SU-DHL-6 (cell line): ENCODE measurements around the gene INPP1.

ENCODE experiments used
- H2AFZ ChIP-seq: fragments of 200-600 bp; sonication (generic); 2 replicates; pipeline ENCODE4 v1.6.1; 2014; ENCODE audit warnings: low read depth, mild to moderate bottlenecking, moderate library complexity, mixed read lengths, antibody characterized with exemption, low read length; ENCODE audit not compliant: severe bottlenecking
- H3F3A ChIP-seq: fragments of 200-600 bp; shearing (Covaris generic); 2 replicates; pipeline ENCODE4 v1.6.0; 2016; ENCODE audit warnings: antibody characterized with exemption, mild to moderate bottlenecking; ENCODE audit not compliant: insufficient read depth
- H3K27ac ChIP-seq: fragments of 200-600 bp; sonication (generic); 2 replicates; pipeline ENCODE4 v1.5.1; 2016; ENCODE audit warnings: low read depth, mild to moderate bottlenecking, low read length, moderate library complexity, mixed read lengths
- H3K27me3 ChIP-seq: fragments of 200-600 bp; sonication (generic), shearing (Covaris generic); 2 replicates; pipeline ENCODE4 v1.6.0; 2014; ENCODE audit warnings: mild to moderate bottlenecking, low read length
- H3K36me3 ChIP-seq: fragments of 200-600 bp; sonication (generic); 2 replicates; pipeline ENCODE4 v1.6.1; 2014; ENCODE audit warnings: mild to moderate bottlenecking, low read length, mixed read lengths
- H3K4me2 ChIP-seq: fragments of 300-600, 200-600 bp; shearing (Covaris generic), sonication (generic); 2 replicates; pipeline ENCODE4 v1.6.0; 2014; ENCODE audit warnings: low read length, low read depth, mild to moderate bottlenecking; ENCODE audit not compliant: poor library complexity, severe bottlenecking
- H3K4me3 ChIP-seq: fragments of 200-600 bp; sonication (generic); 2 replicates; pipeline ENCODE4 v1.5.1; 2014; ENCODE audit warnings: antibody characterized with exemption, low read length, mild to moderate bottlenecking, mixed read lengths; ENCODE audit not compliant: insufficient read depth, poor library complexity, severe bottlenecking
- H3K79me2 ChIP-seq: fragments of 200-600 bp; sonication (generic); 2 replicates; pipeline ENCODE4 v1.6.1; 2014; ENCODE audit warnings: mild to moderate bottlenecking, low read length, moderate library complexity; ENCODE audit not compliant: insufficient read depth
- H3K9ac ChIP-seq: fragments of 200-600 bp; sonication (generic); 2 replicates; pipeline ENCODE4 v1.7.0; 2014; ENCODE audit warnings: mild to moderate bottlenecking, low read length
- H3K9me2 ChIP-seq: fragments of 200-600 bp; sonication (generic); replicated peaks from 2 replicates; pipeline ENCODE4 v1.6.1; 2014; ENCODE audit warnings: low read length; ENCODE audit not compliant: insufficient read depth
- H3K9me3 ChIP-seq: fragments of 200-600 bp; sonication (generic); 2 replicates; pipeline ENCODE4 v1.6.1; 2014; ENCODE audit warnings: low read length, mixed read lengths; ENCODE audit not compliant: insufficient read depth
- H4K20me1 ChIP-seq: fragments of 200-600 bp; sonication (generic); 2 replicates; pipeline ENCODE4 v1.6.1; 2014; ENCODE audit warnings: low read depth, mild to moderate bottlenecking, antibody characterized with exemption, low read length, moderate library complexity, mixed read lengths
- EZH2phosphoT487 ChIP-seq: fragments of 200-600 bp; sonication (generic), shearing (Covaris generic); conservative IDR thresholded peaks from 2 replicates; pipeline ENCODE4 v1.6.1; 2018; ENCODE audit warnings: mild to moderate bottlenecking, antibody characterized with exemption, low read length, moderate library complexity, mixed read lengths
- TF ChIP-seq, protein P1 (sequence below): fragments of 200-600 bp; sonication (generic); IDR thresholded peaks from one replicate; pipeline ENCODE4 v1.5.1; 2017; ENCODE audit warnings: antibody characterized with exemption, mild to moderate bottlenecking, low read length, moderate library complexity; ENCODE audit not compliant: insufficient read depth, poor library complexity, severe bottlenecking

Gene INPP1

DNA sequence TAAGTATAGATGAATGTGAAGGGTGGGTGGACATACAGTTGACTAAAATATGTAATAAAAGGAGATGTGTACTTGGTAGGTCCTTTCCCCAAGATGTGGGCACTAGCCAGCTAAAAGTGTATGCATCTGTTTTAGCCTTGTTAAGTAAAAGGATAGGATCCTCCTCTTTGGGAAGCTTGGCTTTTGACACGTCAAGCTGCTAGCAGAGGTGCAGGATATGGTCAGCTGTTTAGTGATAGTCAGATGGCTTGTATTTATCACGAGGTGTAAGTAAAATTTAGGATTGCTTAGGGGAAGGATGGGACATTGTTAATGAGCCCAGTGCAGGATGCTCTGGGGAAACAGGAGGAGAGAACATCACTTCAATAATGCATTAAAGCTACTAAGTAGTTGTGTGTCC, 66.2 kb downstream of the INPP1 start:
- no peaks in the 10 kb centered on the region for H3K9me3 ChIP-seq
- no peaks in the 10 kb centered on the region for H3K9me2 ChIP-seq
- H3K27me3 ChIP-seq: no peaks in the 10 kb centered on the region
- H2AFZ ChIP-seq: peak overlapping the region; percentile 94
- peak overlapping the region; percentile 86 for H3K4me2 ChIP-seq
- H4K20me1 ChIP-seq: no peaks in the 10 kb centered on the region
- H3K9ac ChIP-seq: peak overlapping the region; percentile 93
- no peaks in the 10 kb centered on the region for H3K36me3 ChIP-seq
- TF ChIP-seq EZH2phosphoT487: no peak
- TF ChIP-seq, protein P1, sequence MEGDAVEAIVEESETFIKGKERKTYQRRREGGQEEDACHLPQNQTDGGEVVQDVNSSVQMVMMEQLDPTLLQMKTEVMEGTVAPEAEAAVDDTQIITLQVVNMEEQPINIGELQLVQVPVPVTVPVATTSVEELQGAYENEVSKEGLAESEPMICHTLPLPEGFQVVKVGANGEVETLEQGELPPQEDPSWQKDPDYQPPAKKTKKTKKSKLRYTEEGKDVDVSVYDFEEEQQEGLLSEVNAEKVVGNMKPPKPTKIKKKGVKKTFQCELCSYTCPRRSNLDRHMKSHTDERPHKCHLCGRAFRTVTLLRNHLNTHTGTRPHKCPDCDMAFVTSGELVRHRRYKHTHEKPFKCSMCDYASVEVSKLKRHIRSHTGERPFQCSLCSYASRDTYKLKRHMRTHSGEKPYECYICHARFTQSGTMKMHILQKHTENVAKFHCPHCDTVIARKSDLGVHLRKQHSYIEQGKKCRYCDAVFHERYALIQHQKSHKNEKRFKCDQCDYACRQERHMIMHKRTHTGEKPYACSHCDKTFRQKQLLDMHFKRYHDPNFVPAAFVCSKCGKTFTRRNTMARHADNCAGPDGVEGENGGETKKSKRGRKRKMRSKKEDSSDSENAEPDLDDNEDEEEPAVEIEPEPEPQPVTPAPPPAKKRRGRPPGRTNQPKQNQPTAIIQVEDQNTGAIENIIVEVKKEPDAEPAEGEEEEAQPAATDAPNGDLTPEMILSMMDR: no peak
- 0 out of 2 replicates have a peak, but pooled peaks cover 9% of the 10 kb centered on the region for H3F3A ChIP-seq
- peak overlapping the region; percentile 90 for H3K4me3 ChIP-seq
- 0 out of 2 replicates have a peak, but pooled peaks cover 5% of the 10 kb centered on the region for H3K79me2 ChIP-seq
- no peak overlapping the region for H3K27ac ChIP-seq

DNA sequence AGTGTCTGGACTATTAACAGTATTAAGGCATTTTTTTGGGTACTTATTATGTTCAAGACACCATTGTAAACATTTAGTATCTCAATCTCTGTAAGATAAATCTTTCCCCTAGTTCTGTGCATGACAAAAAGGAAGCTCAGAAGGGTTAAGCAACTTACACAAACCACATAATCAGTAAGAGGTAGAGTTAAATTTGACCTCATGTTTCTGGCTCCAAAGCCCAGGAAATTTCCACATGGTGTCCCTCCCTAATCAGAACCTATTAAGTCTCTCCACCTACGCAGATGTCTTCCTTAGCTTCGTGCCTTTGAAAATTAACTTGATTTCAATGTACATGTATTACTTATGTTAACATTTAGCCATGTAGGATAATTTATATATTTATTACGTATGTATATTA, 66.8 kb downstream of the INPP1 start:
- H3K27me3 ChIP-seq: no peaks in the 10 kb centered on the region
- no peaks in the 10 kb centered on the region for H3K36me3 ChIP-seq
- H4K20me1 ChIP-seq: no peaks in the 10 kb centered on the region
- H3K4me2 ChIP-seq: no peak overlapping the region
- no peaks in the 10 kb centered on the region for H3K9me2 ChIP-seq
- H3K4me3 ChIP-seq: no peak overlapping the region
- H3K79me2 ChIP-seq: 0 out of 2 replicates have a peak, but pooled peaks cover 5% of the 10 kb centered on the region
- H3K9ac ChIP-seq: no peak overlapping the region
- H3F3A ChIP-seq: 0 out of 2 replicates have a peak, but pooled peaks cover 9% of the 10 kb centered on the region
- no peaks in the 10 kb centered on the region for H3K9me3 ChIP-seq
- H2AFZ ChIP-seq: no peak overlapping the region
- TF ChIP-seq, protein P1: no peak
- TF ChIP-seq EZH2phosphoT487: no peak
- H3K27ac ChIP-seq: no peak overlapping the region

DNA sequence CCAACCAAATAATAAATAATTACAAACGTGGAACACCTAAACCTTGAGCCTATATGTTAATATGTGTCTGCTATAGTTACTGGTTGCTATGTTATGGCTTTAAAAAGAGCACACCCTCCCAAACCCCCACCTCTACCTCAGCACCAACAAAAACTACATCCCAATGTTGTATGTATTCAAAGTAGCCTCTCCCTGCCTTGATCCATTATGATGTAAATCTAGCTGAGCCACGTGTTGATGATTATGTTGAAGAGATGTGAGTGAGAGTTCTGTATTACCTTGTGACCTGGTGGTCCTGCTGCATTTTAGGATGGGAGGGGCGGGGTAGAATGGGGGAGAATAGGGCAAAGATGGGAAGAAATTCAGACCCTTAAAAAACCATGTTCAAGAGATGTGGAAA, 69.6 kb downstream of the INPP1 start:
- H3K27ac ChIP-seq: no peak overlapping the region
- H2AFZ ChIP-seq: no peak overlapping the region
- H3K4me2 ChIP-seq: no peak overlapping the region
- H3K79me2 ChIP-seq: 0 out of 2 replicates have a peak, but pooled peaks cover 5% of the 10 kb centered on the region
- H3K4me3 ChIP-seq: no peak overlapping the region
- H3K9ac ChIP-seq: no peak overlapping the region
- peaks cover 4% of the 10 kb centered on the region; the same call in 1 of the 2 replicates for H4K20me1 ChIP-seq
- H3K9me3 ChIP-seq: no peaks in the 10 kb centered on the region
- TF ChIP-seq, protein P1: no peak
- TF ChIP-seq EZH2phosphoT487: no peak
- no peaks in the 10 kb centered on the region for H3K27me3 ChIP-seq
- H3K36me3 ChIP-seq: no peaks in the 10 kb centered on the region
- H3F3A ChIP-seq: no peaks in the 10 kb centered on the region
- no peaks in the 10 kb centered on the region for H3K9me2 ChIP-seq
